GM19395 (cell line): ENCODE results near the gene CRACR2A.

Source experiments
- ATAC-seq: cut with Tn5 transposase; IDR thresholded peaks from one replicate; pipeline ENCODE4 v1.9.1; 2021; ENCODE audit warnings: mild to moderate bottlenecking, moderate library complexity; ENCODE audit not compliant: unreplicated experiment

CRACR2A gene

DNA sequence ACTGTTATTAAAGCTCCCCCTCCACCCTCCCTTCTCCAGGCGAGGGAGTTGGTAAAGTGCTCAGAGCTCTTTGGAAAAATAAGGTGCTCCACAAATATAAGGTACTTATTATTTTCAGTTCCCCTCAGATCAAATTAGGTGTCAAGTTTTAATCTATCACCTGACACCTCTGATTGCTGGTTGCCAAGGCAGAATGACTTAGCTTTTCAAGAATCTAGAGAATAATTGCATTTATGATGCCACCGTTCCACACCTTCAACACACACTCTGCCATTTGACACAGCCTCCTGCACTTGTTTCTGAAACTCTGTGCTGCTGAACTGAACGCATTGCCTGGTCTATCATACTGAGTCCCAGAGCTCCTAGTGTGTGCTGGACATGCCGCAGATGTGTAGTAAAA is 128.6 kb downstream of the CRACR2A start:
- ATAC-seq = no peak

DNA sequence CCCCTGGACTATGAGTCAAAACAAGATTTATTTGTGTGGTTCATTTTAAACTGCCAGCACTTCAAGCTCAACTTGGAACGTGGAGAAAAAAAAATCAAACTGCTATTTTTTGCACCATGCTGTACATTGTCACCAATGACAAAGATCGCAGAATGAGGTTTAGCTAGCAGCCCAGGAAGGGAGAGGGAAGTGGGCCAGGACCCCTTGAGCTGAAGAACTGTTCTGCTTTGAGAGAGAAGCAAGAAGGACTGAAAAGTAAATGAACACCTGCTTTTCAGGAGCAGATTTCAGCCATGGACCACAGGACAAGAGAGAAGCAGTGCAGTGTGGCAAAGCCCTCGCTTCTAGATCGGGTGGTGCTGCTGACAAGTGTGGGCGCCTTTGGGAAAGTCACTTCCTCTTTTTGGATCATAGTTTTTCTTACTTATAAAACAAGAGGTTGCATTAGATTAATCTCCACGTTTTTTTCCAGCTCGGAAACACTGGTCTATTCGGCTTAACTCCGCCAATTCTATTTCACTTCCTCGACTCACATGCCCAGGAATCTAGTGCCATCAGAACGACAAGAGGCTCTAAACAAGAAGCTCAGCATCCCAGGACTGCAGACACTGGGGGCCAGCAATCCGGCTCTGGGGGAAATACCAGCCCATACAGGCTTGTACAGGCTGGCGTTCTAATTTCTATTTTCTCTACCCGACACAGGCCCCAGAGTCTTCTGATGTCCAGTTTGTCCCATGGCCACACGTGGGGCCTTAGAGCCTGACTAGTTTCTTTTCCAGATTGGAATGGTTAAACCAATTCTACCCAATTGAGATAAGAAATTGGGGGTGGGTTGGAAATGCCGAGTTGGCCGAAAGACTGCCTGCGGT is 129.9 kb downstream of the CRACR2A start:
- no peak for ATAC-seq

DNA sequence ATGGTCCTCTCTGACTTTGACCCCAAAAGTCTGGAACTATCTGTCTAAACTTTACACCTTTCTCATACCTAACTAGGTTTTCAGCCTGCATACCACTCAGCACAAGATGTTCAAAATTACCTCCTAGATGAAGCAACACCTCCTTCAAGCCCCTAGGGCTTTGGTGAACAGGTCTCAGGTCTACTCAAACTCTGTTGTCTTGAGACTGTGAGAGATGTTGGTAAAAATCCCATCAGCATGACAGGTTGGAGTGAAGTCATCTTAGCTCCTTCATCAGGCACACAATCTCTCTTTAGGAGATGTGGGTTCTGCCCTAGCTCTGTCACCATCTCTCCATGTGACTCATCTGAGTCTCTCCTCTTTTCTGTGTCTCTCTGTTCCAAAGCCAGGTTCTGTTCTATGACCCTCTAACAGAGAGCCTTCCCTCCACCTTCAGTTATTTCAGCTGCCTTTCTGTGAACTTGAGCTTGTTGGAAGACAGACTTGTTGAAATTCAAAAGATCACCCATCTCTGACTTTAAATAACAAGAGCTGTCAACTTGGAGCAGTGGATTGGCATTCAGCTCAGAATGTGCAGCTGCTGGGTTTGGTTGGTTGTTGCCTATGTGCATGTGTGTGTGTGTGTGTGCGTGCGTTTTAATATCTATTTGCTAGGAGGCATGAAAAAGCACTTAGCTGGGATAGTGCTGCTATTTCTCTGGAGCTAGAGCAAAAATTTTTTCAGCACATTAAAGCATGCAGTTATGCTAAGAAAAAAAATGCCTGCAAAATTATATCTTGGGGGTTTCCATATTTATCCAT is 130.7 kb downstream of the CRACR2A start:
- ATAC-seq = no peak

DNA sequence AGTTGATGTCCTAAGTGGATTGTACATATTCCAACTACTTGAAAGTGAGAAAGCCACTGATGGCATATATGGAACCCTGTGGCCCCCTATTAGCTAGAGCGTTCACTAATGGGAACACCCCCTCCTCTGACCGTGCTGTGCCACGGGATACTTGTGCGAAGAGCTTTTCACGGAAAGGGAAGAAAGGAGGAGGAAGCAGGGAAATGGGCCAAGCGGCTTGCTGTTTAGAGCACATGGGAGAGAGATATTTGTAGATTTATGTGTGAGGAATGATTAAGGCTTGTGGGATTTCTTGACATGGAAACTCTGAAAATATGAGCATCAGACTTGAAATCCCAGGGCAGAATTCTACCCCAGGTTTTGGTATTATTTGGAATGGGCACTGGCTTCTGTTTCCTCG is 132.1 kb downstream of the CRACR2A start:
- ATAC-seq = no peak

DNA sequence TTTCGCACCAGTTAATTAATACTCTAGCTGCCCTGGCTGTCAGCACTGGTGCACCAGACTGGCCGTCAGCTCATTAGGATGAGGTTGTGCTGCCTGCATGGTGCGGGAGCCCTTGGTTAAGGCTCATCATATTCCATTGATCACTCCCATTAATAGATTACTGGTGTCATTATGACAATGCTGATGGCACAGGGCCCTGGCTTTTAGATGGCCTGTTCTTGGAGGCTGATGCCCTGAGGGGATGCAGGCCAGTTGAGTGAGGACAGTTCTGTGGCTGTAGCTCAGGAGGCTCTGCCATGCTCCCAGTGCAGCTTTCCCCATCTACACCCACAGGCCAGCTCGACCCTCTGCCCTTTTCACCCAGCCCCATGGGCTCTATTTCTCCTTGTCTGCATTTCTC is 135.3 kb downstream of the CRACR2A start:
- no peak for ATAC-seq

DNA sequence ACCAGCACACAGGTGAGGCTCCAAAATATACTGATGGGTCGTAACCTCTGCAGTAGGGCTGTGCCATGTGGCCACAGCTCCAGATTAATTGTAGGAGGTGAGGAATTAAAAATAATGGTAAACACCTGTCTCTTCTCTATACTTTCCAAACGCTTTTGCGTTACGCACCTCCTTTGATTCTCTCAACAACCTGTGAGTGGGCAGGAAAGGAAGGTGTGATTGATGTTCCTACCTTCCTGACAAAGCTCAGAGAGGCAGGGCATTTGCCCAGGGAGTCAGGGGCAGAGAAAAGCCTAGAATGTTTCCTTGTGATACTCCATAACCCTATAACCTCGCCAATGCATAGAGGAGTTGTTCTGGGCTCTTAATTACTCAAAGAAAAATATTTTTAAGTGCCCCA is 137.0 kb downstream of the CRACR2A start:
- no peak for ATAC-seq

DNA sequence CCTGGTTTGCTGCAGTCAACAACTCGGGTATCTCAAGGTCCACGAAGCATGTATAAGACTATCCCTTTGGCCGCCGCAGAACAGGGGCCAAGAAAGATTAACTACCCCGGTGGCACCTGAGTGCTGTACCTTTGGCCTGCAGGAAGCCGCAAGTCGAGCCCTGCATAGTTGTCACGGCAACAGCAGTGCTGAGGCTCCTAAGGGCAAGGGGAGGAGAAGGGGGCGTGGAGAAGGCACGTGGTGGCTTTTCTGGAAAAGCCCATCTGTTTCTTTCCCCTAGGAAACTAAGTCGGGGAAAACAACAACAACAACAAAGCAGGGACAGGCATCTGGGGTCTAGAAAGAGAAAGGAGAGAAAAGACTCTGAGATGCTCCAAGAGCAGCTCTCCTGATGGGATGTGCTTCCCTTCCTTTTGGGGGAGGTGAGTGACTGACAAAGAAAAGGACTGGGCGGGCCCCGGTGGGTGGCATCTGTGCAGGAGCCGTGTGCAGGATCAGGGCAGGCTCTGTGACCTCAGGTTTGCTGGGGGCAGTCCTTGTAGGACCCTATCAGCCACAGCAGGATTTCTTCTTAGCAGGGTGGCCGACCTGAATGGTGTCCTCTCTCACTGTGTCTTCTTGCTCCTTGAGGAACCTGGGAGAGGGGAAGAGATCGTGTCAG is 138.0 kb downstream of the CRACR2A start:
- no peak for ATAC-seq

DNA sequence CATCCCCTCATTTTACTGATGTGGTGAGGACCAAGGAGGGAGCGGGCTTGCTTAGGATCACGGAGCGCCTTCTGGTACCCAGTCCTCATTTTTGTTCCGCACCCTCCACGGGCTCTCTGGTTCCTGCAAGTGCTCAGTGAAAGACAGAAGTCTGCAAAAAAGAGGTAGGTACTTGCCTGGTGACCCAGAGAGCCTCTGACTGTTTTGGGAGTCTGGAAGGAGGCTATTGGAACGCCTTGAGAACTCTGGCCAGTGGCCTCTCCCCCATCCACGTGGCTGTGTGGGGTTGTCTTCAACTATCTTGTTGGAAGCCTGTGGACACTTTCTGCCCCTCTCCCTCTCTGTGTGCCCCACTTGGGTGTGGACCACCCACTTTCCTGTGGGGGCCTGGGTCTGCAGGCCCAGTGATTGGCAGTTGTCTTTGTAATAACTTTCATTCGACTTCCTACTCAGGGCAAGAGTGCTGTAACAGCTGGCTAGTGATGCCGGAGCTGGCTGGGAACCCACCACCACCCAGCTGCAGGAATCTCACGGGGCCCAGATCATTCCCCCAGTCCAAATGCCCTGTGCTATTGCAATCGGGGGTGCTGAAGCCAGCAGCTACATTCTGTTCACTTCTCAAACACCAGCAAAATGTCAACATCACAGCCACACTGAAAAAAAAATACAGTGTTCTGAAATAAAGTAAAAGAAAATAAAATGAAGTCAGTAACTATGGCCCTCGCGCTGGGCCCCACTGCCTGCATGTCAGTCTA is 139.1 kb downstream of the CRACR2A start:
- ATAC-seq = no peak

DNA sequence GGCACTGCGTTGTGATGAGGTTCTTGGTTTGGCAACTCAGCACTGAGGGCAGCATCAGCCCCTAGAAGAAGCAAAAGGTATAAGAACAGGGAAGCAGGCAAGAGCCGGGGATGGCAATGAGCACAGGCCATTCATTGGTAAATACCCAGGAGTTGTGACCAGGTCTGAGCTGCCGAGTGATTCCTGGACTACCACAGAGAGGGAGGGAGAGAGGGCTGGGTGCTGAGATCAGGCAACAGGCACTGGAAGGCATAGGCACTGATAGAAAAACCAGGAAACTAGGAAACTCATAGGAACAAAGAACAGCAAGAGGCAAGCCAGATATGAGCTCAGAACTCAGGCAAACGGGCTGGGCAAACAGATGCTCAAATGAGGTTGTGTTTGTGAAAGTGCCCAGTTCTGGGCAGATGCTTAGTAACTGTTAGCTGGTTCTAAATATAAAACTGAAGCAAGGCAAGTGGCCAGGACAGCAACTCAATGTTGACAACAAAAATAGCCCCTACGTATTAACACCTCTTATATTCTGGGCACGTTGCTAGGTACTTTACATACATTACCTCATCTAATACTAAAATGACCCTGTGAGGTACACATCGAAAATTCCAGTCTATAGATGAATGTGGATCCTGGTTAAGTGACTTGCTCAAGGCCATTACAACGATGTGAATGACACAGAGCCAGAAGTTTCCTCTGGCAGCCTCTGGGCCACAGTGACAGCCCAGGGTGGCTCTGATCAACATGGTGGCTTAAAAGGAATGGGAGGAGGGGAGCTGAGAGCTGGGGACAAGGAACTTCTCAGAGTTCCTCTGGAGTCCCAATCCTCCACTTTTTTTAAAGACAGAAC is 140.8 kb downstream of the CRACR2A start:
- ATAC-seq = no peak

DNA sequence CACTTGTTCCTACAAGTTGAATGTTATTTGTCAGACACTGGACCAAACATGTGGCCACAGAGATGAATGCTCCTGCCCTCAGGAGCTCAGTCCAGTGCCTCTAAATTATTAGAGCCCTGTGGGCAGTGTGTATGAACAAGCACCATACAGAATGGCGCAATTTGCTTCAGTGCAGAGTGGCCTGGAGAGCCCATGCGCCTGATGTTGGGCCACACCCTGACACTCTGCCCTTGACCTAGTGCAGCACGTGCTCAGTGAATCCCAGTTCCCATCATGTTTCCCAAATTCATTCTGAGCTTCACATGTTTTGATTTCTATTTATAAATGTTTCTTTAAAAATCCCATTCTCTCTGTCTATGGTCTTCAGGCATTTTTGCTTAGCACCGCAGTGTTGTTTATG is 145.1 kb downstream of the CRACR2A start:
- no peak for ATAC-seq

DNA sequence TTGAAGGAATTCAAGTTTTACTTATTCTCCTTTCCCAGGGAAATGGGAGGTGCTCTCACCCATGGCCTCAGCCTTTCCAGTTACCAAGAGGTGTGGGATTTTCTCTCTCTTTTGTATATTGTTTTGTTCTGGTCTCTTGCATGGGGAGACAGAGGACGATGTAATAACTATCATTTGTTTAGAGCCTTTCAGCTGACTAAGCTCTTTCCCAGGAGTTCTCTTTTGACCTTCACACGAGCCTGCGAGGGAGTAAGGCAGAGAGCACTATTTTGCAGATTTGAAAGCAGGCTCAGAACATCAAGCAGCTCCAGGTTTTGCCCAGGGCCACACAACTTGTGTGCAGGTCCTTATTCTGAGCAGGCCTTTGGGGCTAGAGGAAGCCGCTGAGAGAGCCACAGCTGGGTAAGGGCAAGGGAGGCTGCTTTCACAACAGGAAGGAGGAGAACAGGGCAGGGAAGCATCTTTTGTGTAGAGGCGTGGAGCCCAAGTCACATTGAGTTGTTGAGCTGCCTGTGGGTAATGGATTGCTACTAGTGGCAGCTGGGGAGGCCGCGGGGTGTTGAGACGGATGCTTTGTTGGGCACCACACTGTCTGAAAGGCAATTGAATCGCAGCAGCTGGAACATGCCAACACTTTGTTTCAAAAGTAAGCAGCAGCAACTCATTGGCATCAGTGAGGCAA is 145.7 kb downstream of the CRACR2A start:
- ATAC-seq = no peak

DNA sequence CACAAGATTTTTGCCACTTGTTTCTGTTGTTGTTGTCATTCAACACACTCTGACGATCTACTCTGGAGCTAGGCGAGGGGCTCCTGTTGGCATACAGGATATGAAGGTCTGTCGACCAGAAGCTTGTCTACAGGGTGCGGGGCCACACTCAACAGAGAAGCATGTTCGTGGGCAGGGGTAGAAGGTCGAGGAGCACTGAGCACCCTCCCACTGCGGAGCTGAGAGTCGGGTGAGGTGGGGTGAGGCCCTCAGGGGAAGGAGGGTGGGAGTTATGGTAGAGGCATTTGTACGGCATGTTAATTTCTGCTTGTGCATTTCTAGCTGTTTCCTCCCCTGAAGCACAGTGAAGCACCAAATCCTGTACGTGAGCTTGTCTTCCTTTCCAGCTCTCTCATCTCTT is 146.8 kb downstream of the CRACR2A start:
- ATAC-seq = no peak

DNA sequence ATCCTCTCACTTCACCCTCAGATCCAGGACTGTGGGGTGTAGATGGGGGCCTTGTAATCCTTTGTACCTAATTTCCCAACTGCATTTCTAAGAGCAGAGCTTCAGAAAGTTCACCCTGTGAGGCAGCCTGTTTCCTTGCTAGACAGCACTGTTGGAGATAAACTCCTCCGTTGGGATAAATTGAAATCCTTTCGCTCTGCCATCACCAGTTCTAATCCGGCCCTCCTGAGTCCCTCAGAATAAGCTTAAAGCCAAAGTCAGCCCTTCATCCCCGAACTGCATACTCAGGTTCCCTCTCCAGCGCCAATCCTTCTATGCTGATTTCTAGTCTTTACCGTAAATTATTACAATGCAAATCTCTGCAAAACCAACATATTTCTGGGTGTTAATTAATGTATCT is 147.2 kb downstream of the CRACR2A start:
- no peak for ATAC-seq

DNA sequence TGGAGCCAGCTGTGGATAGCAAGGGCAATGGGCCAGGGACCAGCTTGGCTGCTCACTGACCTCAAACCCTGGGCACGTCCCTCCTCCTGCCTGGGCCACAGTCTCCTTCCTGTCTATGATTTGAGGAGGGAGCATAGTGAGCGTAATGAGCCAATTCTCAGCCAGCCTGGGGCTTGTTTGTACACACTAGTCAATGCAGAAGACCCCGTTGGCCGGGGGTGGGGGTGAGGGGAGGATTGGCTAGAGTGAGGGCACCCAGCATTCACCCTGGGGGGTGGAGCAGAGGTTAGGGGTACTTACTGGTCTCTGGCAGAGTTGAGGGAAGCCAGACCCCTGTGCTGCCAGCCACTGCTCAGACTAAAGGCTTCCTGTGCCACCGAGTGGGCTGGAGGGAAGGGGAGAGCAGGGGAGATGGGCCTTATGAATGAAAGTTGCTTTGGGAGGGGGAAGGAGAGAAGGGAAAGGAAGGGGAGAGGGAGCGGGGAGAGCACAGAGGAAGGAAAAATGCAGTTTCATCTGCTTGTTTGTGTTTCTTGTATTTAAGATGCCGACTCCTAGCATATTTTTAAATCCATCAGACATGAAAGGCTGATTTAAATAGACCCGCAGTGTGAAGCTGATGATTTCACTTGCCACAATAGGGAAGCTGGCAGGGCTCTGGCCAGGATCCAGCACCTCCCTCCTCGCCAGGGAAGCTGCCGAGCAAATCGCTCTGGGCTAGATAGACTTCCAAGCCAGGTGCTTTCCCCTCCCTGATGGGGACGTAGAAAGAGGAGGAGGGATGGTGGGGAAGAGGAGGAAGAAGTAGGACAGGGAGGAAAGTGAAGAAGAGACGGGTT is 147.9 kb downstream of the CRACR2A start:
- no peak for ATAC-seq

DNA sequence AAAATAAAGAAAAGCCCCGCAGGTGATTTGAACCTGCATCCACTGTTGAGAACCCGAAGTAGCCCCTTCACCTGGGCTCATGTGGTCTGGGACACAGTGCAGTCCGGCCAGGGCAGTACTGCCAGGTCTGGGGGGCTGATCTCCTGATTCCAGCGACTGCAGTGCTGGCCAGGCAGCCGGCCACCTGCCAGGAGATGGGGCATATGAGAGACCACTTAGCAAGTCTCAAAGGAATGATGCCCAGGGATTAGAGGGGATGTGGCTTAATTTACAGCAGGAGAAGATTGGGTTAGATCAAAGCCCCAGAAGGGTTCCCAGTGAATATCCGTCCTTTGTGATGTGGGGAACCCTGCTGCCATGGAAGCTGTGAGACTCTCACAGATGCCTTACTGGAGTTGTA is 148.6 kb downstream of the CRACR2A start:
- no peak for ATAC-seq

DNA sequence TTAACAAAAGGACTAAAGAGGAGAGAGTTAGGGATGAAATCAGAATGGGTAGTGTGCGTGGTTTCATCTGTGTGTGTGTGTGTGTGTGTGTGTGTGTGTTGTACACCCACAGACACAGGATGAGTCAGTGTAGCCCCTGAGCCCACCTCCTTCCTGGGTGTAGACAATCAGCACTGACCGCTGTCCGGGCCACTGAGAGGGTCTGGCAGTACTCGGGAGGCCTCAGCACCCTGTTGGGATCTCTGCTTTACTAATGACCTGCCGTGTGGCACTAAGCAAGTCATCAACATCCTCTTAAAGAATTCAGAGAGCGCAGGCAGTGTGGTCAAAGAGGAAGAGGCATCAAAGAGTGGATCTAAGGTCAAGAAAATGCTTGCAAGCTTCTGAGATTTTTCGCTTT is 149.3 kb downstream of the CRACR2A start:
- no peak for ATAC-seq

DNA sequence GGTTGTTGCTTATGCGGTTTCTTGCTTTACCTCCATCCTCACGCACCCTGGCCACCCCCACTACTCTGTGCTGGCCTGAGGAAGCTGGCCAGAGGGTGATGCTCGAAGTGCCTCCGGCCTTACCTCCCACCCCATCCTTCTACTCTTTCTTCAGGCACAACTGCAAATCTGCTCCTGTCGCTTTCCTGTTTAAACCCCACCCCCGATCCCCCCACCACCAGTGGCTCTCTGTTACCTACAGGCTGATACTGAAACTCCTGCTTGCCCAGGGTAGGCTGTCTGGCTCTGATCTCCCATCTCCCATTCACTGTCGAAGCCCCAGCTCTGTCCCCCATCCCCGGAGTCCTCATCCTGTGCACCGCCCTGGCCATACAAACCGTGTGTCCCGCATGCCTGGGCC is 150.4 kb downstream of the CRACR2A start:
- no peak for ATAC-seq

DNA sequence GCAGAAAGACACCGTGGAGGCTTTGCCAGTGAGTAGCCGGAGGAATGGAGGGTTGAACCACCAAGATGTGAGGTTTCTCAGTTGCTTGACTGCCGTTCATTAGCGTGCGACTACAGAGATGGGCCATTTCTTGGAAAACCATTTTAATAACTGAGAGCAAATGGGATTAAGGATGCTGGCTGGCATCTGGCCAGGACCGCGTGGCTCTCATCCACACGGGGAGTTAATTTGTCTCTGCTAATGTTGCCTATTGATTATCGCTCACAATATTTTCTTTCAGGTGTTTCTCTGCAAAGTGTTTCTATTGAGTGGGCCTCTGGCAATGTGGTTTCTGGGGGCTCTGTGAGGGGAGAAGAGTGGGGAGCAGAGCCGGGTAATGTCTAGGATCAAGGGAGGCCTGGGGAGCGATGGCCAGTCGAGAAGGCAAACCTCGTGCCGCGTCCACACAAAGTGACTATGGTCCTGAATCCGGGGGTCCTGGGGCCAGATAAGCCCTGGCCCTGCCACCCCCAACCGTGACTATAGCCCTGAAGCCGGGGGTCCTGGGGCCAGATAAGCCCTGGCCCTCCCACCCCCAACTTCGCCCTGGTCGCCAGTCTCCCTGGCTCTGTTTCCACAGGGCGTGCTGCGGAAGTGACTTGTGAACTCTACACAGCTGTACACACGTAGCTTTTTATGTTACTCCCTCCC is 151.3 kb downstream of the CRACR2A start:
- ATAC-seq = no peak
